Measurements from ENCODE around the gene TEDC2. TPM values are rescaled to one million over a fixed set of nuclear protein-coding genes. Genes with fewer than 3 reads are reported as not detected.

Gene TEDC2
- total RNA-seq, 4 donors from 2014 or later: 0.44 to 1.7 (median 0.51) TPM; not detected in 1

GRCh38 chr16:2487903-2488531 lies 28.1 kb downstream of the TEDC2 start:
- no peak for TF ChIP-seq CTCF (IDR thresholded peaks at IDR 0.05; ENCODE audit: low read depth)

DNA sequence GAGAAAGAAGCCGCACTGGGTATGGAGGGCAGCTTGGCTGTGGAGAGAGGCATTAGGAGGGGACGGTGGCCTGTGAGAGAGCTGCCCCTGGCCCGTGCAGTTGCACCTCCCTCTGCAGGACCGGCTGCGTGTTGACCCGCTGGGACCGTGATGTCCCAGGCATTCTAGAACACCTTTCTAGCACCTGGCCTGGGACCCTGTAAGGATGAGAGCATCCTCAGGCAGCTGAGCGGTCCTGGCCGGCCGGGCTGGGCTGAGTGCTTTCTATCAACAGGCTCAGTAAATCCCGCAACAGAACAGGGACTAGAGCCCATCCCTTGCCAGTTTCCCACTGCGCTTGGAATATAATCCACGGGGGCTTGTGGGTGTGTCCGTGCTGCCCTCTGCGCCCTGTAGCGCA lies 29.7 kb downstream of the TEDC2 start:
- no peak for TF ChIP-seq CTCF (IDR thresholded peaks at IDR 0.05; ENCODE audit: low read depth)

DNA sequence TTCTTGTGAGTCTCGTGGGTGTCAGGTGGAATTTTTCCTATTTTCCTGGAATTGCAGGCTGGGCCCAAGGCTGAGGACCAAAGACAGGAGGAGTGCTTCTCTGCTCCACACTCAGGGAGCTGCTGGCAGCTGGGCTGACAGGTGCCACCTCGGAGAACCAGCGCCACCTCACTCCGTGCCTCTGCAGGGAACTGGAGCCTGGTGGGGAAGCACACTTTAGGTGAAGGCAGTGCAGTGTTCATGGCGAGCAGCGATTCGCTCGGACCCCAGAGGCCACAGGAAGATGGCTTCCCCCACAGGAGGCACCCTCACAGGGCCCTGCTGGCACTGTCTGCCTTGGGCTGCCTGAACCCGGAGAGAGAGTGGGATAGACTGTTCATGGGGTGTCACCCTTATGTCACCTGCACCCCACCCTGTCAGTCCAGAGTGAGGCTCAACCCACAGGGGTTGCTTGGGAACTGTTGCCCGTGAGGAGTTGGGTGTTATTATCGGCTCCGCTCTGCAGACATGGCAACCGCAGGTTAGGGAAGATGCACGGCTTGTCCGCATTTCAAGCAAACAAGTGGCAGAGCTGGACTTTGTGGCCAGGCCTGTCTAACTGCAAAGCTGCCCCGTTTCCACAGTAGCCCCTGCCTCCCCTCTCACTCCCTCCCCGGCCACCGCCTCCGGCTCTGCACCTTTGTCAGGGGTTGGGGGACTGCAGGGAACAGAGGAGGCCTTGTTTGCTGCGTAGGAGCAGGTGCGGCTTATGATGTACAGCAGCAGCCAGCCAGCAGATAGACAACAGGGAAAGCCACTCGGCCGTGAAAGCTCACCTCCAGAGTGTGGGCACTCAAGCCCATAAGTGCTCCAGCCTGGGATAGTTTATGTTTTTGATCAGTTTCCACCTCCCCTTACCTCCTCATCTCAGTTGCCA lies 30.5 kb downstream of the TEDC2 start:
- TF ChIP-seq CTCF (IDR thresholded peaks at IDR 0.05; ENCODE audit: low read depth): no peak

DNA sequence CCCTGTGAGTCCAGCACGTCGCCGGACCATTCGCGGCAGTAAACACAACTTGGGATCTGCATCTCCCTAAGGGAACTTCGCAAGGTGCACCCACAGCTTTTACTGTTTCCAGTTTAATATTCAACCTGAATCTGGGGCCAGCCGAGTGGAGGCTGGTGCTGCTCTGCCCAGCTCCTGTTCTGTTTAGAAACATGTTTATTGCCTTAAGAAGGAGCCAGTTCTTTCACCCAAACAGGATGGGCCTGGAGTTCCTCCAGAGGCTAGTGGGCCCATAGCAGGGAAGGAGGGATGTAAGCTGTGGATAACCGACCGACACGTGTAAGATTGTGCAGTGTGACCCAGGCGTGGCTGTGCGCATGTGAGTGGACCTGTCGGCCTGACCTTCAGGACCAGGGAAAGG lies 32.4 kb downstream of the TEDC2 start:
- no peak for TF ChIP-seq CTCF (IDR thresholded peaks at IDR 0.05; ENCODE audit: low read depth)

DNA sequence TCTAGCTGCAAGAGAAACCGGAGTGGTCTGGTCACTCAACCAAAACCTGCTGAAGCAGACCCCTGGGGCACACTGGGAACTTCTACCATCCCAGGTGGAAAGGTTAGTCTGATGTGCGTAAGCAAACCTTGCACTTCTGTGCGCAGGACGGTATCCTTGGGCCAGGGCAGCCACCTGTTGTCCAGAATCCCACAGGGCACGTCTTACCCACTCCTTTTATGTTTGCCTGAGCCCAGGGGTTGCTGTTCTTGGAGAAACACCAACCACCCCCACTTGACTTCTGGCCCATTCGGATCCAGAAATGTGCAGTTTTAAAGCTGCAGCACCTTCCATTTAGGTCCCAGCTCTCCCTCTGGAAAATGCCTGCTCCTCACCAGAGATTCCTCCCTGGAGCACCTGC lies 33.7 kb downstream of the TEDC2 start:
- no peak for TF ChIP-seq CTCF (IDR thresholded peaks at IDR 0.05; ENCODE audit: low read depth)

- no peak for TF ChIP-seq CTCF (IDR thresholded peaks at IDR 0.05; ENCODE audit: low read depth)
These were observed 34.7 kb downstream of the TEDC2 start for GRCh38 chr16:2494616-2495015.

GRCh38 chr16:2495041-2495440 lies 35.1 kb downstream of the TEDC2 start:
- no peak for TF ChIP-seq CTCF (IDR thresholded peaks at IDR 0.05; ENCODE audit: low read depth)
